Cardiac septum (tissue), 1 donor: ENCODE measurements around the gene EIF1AX. TPM values are rescaled to one million over a fixed set of nuclear protein-coding genes. Genes with fewer than 3 reads are reported as not detected.
"Not testable (repeated sequence)": the region's sequence is repeated elsewhere in the genome, so short reads cannot be mapped to it uniquely, and the experiment has no call there.

Experiments
- DNase-seq: peaks from one replicate; pipeline ENCODE4 v3.0.0-alpha.2; 2020; ENCODE audit warnings: low spot score
- intact Hi-C: fragments of 100-400 bp; cut with DNase I; formaldehyde crosslinking; loops from one replicate; pipeline ENCODE4 v1.14.0; 2022
- total RNA-seq: library from RNA; stranded (reverse); fragmentation: NEBNext Ultra II Directional; extraction: Animal tissue kit (Norgen Biotek cat#: 25700); gene quantifications from one replicate; pipeline ENCODE4 v1.2.1, GENCODE V29; 2021
- donor health status: DM: no; HTN: no; CAD: no.

The EIF1AX gene
- total RNA-seq, 1 donor from 2014 or later = 75.4 TPM

GRCh38 chrX:20129547-20129946, 12.1 kb downstream of the EIF1AX start:
- intact Hi-C loops = no loop called here
- DNase-seq = no peak

DNA sequence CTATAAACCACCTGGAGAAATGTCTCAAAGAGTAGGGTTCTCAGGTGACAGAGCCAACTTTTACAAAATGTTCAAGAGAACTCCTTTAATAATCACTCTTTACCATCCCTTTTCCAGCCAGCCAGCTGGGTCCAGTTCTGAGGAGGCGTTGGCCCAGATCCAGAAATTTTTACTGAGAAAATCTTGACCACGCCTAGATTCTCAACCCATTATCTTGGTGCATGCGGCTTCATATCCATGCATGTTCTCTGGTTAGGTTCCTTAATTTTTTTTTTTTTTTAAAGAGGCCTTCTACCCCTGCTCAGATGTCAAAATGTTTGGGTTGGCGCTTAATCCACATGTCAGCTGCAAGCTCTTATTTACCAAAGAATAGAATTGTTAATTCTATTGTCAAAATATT, 13.0 kb downstream of the EIF1AX start:
- no peak for DNase-seq
- intact Hi-C loops = no loop called here

GRCh38 chrX:20127440-20127839, 14.2 kb downstream of the EIF1AX start:
- intact Hi-C loops, DNase-seq: not testable (repeated sequence)

DNA sequence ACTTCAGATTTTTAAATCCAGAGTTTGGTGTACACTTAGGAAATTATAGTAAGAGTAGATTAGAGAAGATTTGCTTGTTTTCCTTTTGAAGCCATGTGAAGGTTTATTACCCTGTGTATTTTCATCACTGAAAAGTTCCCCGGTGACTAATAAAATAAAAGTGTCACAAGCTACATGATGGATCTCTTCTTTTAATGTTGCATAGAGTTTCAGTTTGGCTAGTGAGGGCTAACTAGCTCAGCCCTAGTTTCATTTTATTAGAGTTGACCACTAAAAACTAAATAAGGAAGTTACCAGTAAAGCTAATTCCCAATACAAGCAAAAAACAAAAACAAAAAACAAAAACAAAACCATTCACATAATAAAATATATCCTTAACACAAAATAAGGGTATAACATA, 14.8 kb downstream of the EIF1AX start:
- intact Hi-C loops, DNase-seq: not testable (repeated sequence)

DNA sequence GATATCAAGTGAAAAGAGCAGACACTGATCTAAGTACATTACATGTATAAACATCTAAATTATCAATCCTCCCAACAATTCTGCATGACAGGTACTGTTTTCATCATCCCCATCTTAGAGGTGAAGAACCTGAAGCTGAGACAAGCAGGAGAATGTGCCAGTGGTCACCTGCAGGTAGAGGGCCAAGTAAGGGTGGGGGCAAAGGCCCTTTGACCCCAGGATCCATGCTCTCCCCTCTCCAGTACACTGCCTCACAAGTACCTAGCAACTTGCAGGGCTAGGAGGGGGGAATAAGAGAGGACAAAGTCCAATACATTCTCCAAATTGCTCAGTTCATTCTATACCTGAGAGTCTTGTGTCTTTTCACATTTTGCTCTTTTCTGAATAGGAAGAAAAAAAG, 16.7 kb downstream of the EIF1AX start:
- DNase-seq = no peak
- intact Hi-C loops = no loop called here

DNA sequence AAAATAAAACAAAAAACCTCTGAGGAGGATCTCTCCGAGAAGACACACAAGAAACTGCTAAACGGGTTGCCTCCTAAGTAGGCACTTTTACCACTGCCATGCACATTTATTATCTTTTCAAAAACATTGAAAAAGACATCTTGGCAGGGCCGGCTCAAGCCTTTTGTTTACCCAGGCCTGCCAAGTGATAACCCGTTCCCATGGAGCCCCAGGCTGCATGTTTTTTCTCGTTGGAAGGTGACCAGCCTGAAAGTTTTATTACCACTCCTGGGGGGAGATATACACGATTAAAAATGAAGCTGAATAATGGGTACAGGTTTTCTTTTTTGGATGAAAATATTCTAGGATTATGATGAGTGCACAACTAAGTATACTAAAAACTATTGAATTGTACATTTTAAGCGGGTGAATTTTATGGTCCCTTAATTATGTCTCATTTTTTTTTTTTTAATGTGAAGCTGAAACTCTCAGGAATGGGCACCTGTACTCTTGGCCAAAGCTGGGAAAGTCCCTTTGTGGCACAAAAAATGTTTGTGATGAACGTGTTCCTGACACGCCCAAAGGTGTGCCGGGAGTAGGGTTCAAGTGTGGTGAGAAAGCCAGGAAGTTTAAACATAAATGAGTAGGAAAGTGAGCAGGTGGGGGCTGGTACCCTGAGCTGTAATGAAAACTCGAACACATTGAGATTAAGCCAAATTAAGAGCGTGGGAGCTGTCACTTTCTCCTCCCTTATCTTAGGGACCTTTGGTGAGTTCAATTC, 23.4 kb downstream of the EIF1AX start:
- intact Hi-C loops = loop anchor here (10.0 kb wide), 1 partner anchor 213 kb away; no protein-coding TSS in a partner anchor
- no peak for DNase-seq

DNA sequence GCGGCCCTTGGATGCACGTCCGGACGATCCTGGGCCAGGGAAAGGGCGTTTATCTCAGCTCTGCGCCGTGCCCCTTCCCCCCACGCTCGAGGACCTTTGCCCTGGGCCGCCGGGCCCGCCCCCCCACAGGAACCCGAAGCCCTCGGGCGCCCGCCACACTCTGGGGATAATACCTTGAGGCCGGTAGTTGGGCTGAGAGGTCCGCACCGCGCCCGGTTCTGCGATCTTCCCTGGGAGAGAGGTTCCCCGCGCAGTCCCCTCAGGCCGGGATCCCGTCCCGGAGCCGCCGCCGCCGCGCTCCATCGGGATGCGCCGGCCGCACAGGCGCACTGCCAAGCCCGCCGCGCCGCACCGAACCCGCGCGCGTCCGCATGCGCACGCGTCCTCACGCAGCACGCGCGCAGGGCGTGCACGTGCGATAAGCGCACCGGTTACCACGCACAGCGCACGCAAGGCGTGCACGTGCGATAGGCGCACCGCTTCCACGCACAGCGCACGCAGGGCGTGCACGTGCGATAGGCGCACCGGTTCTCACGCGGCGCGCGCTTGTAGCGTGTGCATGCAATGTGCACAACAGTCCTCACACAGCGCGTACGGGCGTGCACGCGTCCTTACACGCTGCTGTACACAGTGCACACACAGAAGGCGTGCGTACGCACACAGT, 24.9 kb downstream of the EIF1AX start, which contains the start of gene MAP7D2:
Gene MAP7D2, minus strand, starts transcription at position 331 of the 664 bp plus-strand sequence. Its CDS starts 28 bp downstream, at position 303.
- intact Hi-C loops = loop anchor here (10.0 kb wide), 1 partner anchor 212 kb away; no protein-coding TSS in a partner anchor
- no peak for DNase-seq

DNA sequence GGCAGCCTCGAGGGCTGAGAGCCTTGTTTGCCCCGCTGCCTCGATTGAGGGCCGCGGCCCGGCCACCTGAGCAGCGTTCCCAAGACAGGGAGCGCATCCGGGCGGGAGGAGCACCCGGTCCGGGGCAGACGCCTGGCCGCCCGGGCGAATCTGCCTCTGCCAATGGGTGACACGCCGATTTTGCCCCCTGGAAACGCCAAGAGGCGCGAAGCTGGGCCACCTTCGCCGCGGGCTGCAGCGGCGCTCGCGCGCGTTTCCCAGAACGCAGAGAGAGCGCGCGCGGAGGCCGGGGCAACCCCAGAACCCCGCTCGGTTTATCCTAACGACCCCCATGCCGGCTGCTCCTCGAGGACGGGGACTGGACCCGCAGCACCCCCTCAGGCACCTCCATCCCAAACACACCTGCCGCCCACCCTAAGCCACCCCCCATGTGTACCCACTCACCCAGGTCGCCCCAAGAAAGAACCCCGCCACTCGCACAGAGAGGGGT, 25.5 kb downstream of the EIF1AX start:
- intact Hi-C loops = loop anchor here (10.0 kb wide), 1 partner anchor 211 kb away; no protein-coding TSS in a partner anchor

GRCh38 chrX:20112022-20112774, 29.4 kb downstream of the EIF1AX start:
- intact Hi-C loops = loop anchor here (10.0 kb wide), 1 partner anchor 207 kb away; no protein-coding TSS in a partner anchor

More for the DNA sequence above, 25.5 kb downstream of the EIF1AX start:
- no peak for DNase-seq

GRCh38 chrX:20111271-20111670, 30.4 kb downstream of the EIF1AX start:
- DNase-seq = no peak
- intact Hi-C loops = loop anchor here (10.0 kb wide), 1 partner anchor 206 kb away; no protein-coding TSS in a partner anchor

More at GRCh38 chrX:20112022-20112774, 29.4 kb downstream of the EIF1AX start:
- no peak for DNase-seq

DNA sequence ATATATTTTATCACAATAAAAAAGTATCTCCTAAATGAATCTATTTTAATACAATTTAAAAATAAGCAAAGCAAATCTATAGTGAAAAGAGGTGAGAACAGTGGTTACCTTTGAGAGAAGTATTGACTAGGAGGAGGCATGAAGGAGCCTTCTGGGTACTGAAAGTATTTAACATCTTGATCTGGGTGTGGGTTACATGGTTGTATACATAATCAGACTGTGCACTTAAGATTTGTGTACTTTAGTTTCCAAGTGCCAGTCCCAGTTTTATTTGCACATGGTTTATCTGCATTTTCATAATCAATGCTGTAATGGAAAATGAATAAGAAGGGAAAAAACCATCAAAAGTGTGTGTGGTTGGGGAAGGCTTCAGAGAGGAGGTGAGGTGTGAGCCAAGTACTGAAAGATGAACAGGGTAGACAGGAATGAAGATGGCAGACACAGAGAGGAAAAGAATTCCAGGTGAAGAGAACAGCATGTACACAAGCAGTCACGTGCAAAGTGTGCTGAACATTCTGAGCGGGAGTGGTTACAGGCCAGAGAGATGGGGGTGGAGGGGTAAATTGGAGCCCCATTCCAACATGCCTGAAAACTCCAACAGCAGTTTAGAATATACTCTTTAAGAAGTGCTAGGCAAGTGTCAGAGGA, 39.6 kb downstream of the EIF1AX start:
- intact Hi-C loops = no loop called here
- no peak for DNase-seq

DNA sequence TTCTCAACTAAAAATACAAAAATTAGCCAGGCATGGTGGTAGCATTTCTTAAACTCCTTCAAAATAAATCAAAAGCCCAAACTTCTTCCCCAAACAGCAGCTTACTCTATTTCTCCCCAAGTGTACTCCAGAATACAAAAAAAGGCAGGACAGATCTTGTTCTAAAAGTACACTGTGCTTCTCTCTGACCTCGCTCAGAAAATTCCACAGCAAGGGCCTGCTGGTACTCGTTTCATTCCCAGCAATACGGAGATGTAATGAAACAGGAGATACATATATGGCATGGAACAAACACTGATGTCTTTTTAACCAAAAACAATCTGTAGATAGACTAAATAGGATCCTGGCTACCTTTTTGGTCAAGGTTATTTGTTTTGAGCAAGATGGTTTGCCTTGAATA, 50.1 kb downstream of the EIF1AX start:
- intact Hi-C loops = no loop called here
- DNase-seq = no peak

DNA sequence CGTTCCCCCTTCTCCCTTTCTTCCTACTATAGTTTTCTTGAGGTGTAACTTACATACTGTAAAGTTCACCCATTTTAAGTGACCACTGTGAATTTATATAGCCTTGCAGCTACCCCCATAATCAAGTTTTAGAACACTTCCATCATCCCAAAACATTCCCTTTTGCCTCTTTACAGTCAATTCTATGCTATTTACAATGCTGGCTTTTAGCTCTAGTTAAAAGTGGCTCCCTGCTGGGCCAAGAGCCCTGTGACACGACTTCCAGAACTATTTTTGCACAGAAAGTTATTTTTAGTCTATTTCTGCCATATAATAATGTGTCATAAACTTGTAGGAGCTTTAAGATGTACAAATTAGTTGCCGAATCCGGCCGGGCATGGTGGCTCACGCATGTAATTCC, 51.8 kb downstream of the EIF1AX start:
- no peak for DNase-seq
- intact Hi-C loops = no loop called here

GRCh38 chrX:20080277-20080676, 61.4 kb downstream of the EIF1AX start:
- no peak for DNase-seq
- intact Hi-C loops = no loop called here

Other genes starting within 250 kb of the EIF1AX start
- gene BCLAF3, start 150.8 kb downstream of the EIF1AX start, total RNA-seq = 9.4 TPM
- gene MAP7D2, start 24.9 kb downstream of the EIF1AX start, total RNA-seq = 0.19 TPM
- gene RPS6KA3, start 125.1 kb upstream of the EIF1AX start, total RNA-seq = 40.4 TPM